ENCODE data around the gene ST3GAL4. TPM values are rescaled to one million over a fixed set of nuclear protein-coding genes. Genes with fewer than 3 reads are reported as not detected.

The ST3GAL4 gene
- total and polyA plus RNA-seq, 2 donors (not counting 1 experiment from before 2014, with no cell fraction given): 1.1 to 1.9 TPM

DNA sequence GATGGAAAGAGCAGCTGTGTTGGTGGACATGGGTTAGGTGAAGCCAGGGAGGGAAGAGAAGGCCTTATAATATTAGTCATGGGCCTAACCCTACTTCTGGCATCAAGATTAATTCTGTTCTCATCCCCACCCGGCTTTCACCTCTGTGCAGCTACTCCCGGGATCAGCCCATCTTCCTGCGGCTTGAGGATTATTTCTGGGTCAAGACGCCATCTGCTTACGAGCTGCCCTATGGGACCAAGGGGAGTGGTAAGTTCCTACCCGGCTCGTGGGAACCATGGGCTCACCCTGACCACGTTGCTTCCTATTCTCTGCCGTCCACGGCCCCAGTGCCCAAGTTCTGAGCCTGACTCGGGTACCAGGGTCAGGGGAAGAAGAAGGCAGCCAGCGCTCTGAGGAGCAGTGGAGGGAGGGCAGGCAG lies 51.6 kb downstream of the ST3GAL4 start:
- Histone ChIP-seq H3K27me3 (replicated peaks in 1 of 4; ENCODE audit: control extremely low read depth in 1 of 4, control insufficient read depth in 3 of 4, insufficient read depth in 4 of 4, low read length in 3 of 4) (no peaks in the 10 kb centered on the region), H2AFZ (ENCODE audit: insufficient read depth, low read depth, low read length, poor library complexity, severe bottlenecking) (no peak overlapping the region), H3K27ac (ENCODE audit: low read length in 2 of 2) (no peak overlapping the region), H3K9ac (ENCODE audit: low read length) (no peak overlapping the region), H4K20me1 (ENCODE audit: control insufficient read depth, insufficient read depth, low read length, poor library complexity, severe bottlenecking) (no peaks in the 10 kb centered on the region), H3K79me2 (ENCODE audit: control insufficient read depth, insufficient read depth, low read length) (no peaks in the 10 kb centered on the region), H3K4me1 (ENCODE audit: control insufficient read depth in 2 of 2, insufficient read depth in 2 of 2, low read length in 2 of 2) (no peaks in the 10 kb centered on the region), H3K4me3 (ENCODE audit: control extremely low read depth in 1 of 5, extremely low read depth in 1 of 5, insufficient read depth in 1 of 5, low read depth in 2 of 5, low read length in 4 of 5) (no peak overlapping the region), H3K4me2 (replicated peaks; ENCODE audit: low read depth, low read length, poor library complexity, severe bottlenecking) (no peak overlapping the region), H3K36me3 (replicated peaks in 1 of 2; ENCODE audit: control extremely low read depth in 1 of 2, control insufficient read depth in 1 of 2, extremely low read depth in 1 of 2, insufficient read depth in 2 of 2, low read length in 1 of 2) (no peaks in the 10 kb centered on the region), H3K9me3 (ENCODE audit: control extremely low read depth in 1 of 3, control insufficient read depth in 2 of 3, insufficient read depth in 1 of 3, low read length in 2 of 3) (no peaks in the 10 kb centered on the region)
- DNase-seq (no peak), ATAC-seq (ENCODE audit: low read depth) (no peak)
- H3K27ac Mint-ChIP-seq: no peak overlapping the region
- no peaks in the 10 kb centered on the region for H3K4me1 Mint-ChIP-seq
- no peaks in the 10 kb centered on the region for H3K27me3 Mint-ChIP-seq
- no peak for TF ChIP-seq EZH2 (IDR thresholded peaks at IDR 0.05; ENCODE audit: borderline replicate concordance, insufficient read depth, low read depth, low read length, poor library complexity, severe bottlenecking)
- TF ChIP-seq, protein P1, sequence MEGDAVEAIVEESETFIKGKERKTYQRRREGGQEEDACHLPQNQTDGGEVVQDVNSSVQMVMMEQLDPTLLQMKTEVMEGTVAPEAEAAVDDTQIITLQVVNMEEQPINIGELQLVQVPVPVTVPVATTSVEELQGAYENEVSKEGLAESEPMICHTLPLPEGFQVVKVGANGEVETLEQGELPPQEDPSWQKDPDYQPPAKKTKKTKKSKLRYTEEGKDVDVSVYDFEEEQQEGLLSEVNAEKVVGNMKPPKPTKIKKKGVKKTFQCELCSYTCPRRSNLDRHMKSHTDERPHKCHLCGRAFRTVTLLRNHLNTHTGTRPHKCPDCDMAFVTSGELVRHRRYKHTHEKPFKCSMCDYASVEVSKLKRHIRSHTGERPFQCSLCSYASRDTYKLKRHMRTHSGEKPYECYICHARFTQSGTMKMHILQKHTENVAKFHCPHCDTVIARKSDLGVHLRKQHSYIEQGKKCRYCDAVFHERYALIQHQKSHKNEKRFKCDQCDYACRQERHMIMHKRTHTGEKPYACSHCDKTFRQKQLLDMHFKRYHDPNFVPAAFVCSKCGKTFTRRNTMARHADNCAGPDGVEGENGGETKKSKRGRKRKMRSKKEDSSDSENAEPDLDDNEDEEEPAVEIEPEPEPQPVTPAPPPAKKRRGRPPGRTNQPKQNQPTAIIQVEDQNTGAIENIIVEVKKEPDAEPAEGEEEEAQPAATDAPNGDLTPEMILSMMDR (IDR thresholded peaks at IDR 0.05): no peak
- no peak overlapping the region for H3K4me3 Mint-ChIP-seq
- 89% methylated on average over 8 of the region's 12 CpGs for WGBS (ENCODE audit: insufficient coverage)
- ChIA-PET CTCF (no interaction called here), POLR2A (no interaction called here)
- intact Hi-C loops (cut with micrococcal nuclease): no loop called here
- no peaks in the 10 kb centered on the region for H3K9me3 Mint-ChIP-seq (ENCODE audit: insufficient read depth)

DNA sequence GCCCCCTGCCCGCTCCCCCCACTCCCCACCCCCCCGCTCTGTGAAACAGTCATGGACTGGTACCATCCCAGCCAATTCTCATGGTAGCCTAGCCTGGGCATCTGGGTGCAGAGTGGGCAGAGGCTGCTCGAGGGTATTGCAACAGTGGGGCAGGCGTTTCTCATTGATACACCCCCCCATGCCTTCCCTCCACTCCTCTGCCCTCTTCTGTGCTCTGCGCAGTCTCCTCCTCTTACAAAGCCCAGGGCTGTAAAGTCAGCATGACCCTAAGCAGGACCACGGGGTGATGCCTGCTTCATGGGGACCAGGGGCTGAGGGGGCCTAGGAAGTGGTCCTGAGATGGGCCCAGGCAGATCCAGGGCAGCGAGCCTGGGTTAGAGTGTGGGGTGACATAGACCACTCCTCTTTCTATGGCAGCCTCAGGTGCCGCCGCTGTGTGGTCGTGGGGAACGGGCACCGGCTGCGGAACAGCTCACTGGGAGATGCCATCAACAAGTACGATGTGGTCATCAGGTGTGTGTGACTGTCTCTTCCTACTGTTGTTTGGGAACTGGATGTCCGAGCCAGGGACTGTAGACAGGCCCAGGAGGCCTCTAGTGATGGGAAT lies 52.3 kb downstream of the ST3GAL4 start:
- Histone ChIP-seq H2AFZ (ENCODE audit: insufficient read depth, low read depth, low read length, poor library complexity, severe bottlenecking) (no peak overlapping the region), H3K36me3 (replicated peaks in 1 of 2; ENCODE audit: control extremely low read depth in 1 of 2, control insufficient read depth in 1 of 2, extremely low read depth in 1 of 2, insufficient read depth in 2 of 2, low read length in 1 of 2) (no peaks in the 10 kb centered on the region), H4K20me1 (ENCODE audit: control insufficient read depth, insufficient read depth, low read length, poor library complexity, severe bottlenecking) (no peaks in the 10 kb centered on the region), H3K4me2 (replicated peaks; ENCODE audit: low read depth, low read length, poor library complexity, severe bottlenecking) (no peak overlapping the region), H3K9ac (ENCODE audit: low read length) (no peak overlapping the region), H3K4me3 (ENCODE audit: control extremely low read depth in 1 of 5, extremely low read depth in 1 of 5, insufficient read depth in 1 of 5, low read depth in 2 of 5, low read length in 4 of 5) (no peak overlapping the region), H3K9me3 (ENCODE audit: control extremely low read depth in 1 of 3, control insufficient read depth in 2 of 3, insufficient read depth in 1 of 3, low read length in 2 of 3) (no peaks in the 10 kb centered on the region), H3K27ac (ENCODE audit: low read length in 2 of 2) (no peak overlapping the region), H3K27me3 (replicated peaks in 1 of 4; ENCODE audit: control extremely low read depth in 1 of 4, control insufficient read depth in 3 of 4, insufficient read depth in 4 of 4, low read length in 3 of 4) (no peaks in the 10 kb centered on the region), H3K4me1 (ENCODE audit: control insufficient read depth in 2 of 2, insufficient read depth in 2 of 2, low read length in 2 of 2) (no peaks in the 10 kb centered on the region), H3K79me2 (ENCODE audit: control insufficient read depth, insufficient read depth, low read length) (no peaks in the 10 kb centered on the region)
- POLR2A ChIA-PET: no interaction called here
- TF ChIP-seq EZH2 (IDR thresholded peaks at IDR 0.05; ENCODE audit: borderline replicate concordance, insufficient read depth, low read depth, low read length, poor library complexity, severe bottlenecking): no peak
- TF ChIP-seq, protein P1 (IDR thresholded peaks at IDR 0.05): no peak
- no peak for ATAC-seq (ENCODE audit: low read depth)
- WGBS (ENCODE audit: insufficient coverage): 94% methylated on average over 4 of the region's 15 CpGs
- intact Hi-C loops (cut with micrococcal nuclease): no loop called here
- no peaks in the 10 kb centered on the region for H3K27me3 Mint-ChIP-seq
- H3K9me3 Mint-ChIP-seq (ENCODE audit: insufficient read depth): no peaks in the 10 kb centered on the region
- no peak overlapping the region for H3K4me3 Mint-ChIP-seq
- CTCF ChIA-PET: no interaction called here
- H3K4me1 Mint-ChIP-seq: no peaks in the 10 kb centered on the region
- no peak for DNase-seq
- no peak overlapping the region for H3K27ac Mint-ChIP-seq
